ENCODE results near the gene TOM1L2.
"Not testable (repeated sequence)": the region's sequence is repeated elsewhere in the genome, so short reads cannot be mapped to it uniquely, and the experiment has no call there.

The TOM1L2 gene

DNA sequence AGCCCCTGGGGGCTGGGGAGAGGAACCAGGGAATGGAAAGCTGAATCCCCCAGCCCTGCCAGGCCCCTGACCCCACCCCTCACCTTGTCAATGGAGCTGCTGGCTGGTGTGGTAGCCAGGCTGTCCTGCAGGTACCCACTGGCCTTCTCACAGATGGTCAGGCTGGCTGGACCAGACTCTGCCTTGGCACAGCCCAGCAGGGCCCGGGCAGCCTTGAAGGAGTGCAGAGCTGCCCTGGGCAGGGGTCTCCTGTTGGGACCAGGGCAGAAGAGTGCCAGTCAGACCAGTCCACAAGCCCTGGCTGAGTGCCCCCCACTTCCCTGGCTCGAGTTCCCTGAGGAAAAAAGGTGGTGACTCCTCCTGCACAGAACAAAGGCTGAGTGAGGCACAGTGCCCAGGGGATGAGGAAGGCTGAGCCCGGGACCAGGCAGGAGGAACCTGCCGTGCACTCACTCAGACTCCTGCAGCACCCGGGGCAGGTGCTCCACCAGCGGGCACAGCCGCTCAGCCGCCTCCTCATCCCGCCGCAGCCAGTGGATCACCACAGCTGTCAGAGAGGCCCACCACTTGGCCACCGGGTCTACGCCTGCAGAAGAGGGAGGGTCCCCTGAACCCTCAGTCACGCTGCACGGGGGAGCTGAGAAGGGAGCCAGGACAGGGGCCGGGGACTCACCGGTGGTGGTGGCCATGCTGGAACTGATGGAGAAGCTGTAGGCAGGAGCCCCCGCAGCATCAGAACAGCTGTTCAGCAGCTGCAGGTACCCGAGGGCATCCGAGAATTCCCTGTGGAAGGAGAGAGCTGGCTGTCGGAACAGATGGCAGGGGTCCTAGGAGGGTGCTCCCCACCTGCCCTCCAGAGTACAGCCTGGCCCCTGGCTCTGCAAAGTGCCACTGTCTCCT, 157.8 kb downstream of the TOM1L2 start:
- no peak for DNase-seq

DNA sequence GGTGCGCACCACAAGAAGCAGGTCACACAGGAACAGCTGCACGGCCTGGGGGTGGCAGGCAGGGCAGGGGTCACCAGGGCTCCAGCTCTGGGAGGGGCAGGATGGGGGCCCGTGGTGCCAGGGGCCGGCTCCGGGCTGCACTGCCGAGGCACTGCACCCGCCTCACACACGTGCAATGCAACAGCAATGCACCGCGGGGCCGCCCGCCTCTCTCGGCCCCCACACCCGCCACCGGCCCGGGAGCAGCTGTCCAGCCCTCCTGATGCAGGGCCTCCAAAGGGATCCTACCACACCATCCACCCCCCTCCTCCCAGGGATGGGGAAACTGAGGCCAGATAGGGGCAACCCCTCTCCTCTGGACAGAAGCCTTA, 158.5 kb downstream of the TOM1L2 start:
- DNase-seq: no peak

DNA sequence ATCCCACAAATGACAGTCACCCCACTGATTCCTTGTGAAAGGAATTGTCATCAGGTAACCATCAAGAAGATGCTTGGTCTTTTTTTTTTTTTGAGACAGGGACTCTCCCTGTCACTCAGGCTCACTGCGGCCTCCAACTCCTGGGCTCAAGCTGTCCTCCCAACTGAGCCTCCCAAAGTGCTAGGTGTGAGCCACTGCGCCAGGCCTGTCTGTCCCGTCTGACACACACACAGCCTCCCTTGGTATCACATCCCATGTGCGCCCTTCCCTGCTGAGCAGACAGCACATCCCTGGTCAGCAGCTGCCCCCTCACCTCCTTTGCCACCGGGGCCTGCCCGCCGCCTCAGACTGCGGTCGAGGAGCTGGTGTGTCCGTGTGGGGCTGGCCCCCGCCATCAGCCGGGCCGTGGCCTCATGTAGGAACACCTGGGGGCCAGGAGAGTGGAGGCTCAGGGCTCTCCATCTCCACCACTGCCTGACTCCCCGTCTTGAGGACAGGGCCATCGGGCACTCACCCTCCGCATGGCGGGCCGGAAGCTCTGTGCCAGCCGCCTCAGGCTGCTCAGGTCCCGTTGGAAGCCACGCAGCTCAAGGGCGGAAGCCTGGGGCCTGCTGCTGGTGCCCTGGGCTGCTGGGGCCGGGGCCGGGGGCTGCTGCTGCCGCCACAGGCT, 159.0 kb downstream of the TOM1L2 start:
- no peak for DNase-seq

DNA sequence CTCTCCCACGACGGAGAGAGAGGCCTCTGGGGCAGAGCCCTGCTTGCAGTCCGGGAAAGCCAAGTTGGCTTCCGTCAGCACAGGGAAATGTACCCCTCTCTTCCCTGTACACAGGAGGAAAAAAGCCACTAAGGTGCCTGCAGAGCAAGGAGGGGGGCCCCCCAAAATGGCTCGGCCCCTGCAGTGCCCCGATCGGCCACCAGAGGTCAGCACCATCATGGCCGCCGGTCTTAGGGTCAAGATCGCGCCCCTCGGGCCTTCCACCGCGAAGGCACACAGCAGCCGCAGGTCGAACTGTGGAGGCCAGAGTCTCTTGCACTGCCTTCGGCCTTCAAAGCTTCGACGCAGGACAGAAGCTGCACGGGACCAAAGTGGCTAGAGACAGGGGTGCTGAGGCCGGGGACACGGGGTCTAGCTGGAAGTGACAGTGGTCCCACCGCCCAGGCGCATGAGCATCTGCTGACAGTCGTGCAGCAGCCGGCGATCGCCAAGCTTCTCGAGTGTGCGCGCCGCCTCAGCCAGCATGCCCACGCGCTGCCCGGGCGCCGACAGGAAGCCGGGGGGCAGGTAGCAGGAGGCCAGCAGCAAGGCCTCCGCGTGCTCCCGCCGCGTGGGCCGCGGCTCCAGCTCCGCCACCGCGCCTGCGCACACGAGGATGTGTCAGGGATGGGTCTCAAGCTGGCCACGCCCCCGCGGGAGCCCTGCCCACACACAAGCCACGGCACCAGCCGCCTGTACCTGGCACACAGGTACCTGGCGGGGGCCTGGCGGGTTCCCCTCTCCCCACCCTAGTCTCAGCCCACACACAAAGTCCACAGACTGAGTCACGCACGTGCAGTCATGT, 159.8 kb downstream of the TOM1L2 start:
- DNase-seq: peak; percentile 71

DNA sequence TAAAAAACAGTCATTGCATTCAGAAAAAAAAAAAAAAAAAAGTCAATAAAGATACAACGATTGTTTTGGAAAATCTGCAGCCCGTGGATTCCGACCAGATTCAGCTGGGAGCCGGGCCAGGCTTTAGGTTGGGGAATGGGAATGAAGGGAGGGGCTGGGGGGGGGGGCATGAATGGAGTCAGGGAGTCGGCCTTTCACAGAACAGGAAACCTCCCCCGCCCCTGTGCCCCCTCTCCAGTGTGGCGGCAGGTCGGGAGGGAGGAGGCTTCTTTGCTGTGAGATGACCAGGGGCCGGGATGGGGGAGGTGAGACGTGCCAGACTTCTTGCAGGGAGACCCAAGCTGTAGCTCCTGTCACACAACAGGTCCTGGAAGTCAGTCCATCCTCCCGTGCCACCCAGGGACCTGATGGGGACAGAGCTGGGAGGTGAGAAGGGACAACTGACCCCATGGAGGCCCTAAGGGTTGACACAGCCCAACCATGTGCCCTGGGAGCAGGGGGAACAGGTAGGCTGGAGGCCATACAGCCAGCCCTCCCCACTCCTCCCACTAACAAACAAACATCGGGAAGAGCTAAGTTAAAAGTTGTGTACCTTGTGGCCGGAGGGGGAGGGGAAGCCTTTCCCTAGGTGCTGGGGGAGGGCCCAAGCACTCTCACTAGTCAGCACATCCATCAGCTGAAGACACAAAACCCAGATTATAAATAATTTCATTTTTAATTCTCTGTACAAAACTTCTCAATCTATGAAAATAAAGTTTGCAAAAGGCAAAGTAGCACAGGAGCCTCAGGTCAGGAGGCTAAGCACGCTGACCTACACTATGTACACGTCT, 160.6 kb downstream of the TOM1L2 start:
- DNase-seq: no peak

DNA sequence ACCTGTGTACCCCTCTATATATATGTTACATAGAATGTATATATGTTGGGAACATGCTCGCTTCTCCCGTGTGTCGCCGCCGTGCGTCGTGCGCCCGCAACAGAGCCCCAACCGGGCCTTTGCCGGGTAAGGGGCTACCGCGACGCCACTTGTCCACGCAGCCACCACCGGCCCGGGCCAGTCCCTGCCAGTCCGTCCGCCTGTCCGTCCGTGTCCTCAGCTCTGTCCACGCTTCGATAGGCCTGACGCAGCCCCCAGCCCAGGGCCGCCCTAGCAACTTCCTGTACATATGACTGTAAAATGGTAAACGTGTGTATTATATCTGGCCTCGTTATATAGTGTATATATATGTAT, 161.3 kb downstream of the TOM1L2 start:
- no peak for DNase-seq

DNA sequence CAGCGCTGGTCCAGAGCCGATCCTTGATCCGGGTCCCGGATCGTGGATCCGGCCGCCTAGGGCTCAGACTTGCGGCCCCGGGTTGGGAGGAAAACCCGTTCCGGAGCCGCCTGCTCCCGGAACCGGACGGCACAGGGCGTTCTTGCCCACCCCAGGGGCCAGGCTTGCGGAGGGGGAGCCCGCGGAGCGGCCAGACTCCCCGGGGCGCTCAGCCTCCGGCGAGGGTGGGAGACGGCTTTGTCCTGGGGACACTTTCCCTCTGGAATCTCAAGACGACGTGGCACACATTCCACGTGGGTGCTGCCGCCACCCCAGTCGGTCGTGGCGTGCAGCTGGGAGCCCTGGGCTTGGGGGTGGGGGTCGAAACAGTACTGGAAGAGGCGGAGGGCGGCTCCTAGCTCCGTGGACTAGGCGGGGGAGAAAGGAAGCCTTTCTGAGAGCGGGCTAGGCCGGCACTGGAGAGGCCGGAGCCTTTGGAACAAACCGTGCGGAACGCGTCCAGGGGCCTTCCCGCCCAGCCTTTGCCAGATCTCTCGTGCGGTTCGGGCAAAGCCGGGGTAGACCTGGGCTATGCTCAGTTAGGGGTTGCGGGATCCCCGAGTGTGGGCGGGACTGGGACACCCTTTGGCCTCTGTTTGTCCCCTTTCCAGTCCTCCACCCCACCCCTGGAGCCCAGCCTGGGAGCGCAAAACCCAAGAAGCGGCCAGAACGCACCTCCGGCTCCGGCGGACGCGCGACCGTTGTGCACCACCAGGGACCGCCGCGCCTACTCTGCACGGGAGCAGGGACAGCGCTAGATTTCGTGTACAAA, 161.9 kb downstream of the TOM1L2 start:
- DNase-seq: no peak

DNA sequence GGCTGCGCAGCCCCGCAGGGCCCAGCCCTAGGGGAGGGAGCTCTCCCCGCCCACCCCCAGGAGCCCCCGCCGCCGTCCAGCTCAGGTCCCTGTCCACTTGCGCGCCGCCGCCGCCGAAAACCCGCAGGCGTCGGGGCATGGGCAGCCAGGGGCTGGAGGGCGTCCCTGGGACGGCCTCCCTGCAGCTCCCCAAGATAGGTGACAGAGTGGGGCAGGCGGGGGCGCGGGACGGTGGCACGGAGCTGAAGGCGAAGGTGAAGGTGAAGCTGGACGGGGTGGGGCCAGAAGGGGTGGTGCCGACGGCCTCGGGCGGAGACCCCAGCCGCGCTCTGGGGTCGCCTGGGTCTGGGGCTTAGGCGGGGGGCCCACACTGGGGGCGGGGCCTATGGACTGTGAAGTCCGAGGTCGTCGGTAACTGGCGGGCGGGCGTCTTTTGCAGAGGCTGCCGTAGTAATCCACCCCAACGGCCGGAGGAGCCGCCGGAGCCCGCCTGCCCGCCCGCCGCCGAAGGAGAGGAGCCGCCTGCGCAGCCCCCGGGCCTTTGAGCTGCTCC, 162.6 kb downstream of the TOM1L2 start:
- no peak for DNase-seq

DNA sequence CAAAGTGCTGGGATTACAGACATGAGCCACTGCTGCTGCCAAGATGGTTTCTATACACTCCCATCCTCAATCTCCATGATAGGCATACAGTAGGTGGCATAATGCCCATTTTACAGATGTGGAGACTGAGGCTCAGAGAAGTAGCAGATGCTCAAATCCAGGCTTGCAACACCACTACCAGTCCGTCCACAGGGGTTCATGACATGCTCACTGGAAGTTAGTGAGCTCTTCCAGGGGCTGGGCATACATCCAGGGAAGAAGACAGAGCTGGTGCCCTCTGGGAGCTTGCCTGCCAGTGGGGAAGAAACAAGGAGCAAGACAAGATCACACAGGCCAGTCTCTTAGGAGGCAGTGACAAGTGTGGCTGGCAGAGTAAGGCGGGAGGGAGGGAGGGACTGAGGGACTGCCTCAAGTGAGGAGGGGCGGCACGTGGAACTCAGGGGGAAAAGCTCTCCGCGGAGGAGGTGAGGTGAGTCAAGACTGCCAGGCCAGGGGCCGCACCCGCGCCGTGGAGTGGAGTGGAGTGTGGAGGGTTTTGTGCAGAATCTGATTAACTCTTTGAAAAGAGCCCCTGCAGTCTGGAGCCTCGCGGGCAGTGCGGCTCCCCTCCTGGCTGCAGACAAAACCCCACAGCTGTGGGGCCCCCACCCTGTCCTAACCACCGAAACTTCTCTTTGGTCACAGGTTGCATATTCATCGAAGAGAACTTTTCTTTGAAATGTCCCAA, 163.3 kb downstream of the TOM1L2 start:
- DNase-seq: no peak

DNA sequence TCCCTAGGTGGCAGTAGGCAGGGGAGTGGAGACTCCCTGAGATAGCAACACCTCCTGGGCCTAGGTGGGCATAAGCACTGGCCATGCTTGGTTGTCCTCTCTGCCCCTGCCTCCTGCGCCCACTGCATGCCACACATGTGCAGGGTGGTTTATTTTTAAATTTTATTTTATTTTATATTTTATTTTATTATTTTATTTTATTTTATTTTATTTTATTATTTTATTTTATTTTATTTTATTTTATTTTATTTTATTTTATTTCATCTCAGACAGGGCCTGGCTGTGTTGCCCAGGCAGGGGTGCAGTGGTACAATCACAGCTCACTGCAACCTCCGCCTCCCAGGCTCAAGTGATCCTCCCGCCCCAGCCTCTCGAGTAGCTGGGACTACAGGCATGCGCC, 164.0 kb downstream of the TOM1L2 start:
- not testable (repeated sequence) for DNase-seq

DNA sequence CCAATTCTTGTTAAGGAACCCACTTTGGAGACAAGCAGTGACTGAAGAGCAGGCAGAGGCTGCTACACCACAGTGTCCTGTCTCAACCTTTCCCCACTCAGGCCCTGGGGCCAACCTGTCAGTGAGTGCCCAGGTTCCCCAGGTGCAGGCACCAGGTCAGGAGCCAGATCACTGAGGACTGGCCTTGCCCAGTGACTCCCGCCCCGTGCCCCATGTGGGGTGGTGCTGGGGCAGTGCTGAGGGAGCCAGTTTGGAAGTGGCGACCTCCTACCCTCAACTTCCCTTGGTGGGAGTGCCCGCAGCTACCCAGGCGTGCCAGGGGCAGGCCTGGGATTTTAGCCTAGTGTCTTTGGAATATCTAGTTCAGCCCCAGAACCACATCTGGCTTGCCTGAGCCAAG, 164.8 kb downstream of the TOM1L2 start:
- DNase-seq: no peak

DNA sequence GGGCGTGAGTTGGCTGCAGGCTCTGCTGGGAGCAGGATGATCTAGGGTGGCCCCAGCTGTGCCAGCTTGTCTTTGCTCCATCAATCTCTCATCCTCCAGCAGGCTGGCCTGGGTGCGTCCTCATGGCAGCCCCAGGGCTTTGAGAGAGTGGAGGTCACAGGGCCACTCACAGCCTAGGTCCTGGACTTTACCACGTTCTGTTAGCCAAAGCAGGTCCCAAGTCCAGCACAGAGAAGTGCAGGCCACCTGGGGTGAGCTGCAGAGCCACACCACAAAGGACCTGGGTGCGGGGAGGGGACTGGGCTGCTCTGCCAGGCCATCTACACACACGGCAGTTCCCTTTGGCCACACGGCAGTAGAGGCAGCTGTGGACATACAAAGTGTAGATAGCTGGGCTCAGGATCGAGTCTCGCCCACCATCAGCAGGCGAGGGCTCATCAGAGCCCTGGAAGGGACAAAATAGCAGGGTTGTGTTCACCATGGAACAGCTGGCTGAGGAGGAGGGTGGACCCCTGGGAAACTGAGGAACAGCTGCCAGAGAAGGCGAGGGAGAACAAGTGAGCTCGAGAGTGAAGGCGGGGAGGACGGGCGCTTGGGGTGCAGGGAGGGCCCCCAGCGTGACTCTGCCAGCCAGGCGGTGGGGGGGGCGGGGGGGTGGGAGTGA, 165.5 kb downstream of the TOM1L2 start:
- DNase-seq: no peak

DNA sequence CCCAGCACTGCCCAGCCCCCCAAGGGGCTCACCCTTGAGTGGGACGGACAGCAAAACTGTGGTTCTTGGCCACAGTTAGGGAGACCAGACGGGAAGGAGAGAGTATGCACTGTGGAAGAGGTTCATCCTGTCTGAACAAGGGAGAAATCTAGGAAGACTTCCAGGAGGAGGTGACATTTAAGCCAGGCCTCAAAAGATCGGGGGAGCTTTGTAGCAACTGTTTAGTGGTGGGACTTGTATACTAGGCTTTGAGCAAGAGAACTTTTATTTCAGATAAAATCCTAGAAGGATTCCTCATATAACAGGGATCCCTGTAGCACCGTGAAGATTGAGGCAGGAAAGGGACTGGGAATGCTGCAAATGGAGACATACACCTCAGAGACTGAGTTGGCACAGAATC, 166.2 kb downstream of the TOM1L2 start:
- no peak for DNase-seq

DNA sequence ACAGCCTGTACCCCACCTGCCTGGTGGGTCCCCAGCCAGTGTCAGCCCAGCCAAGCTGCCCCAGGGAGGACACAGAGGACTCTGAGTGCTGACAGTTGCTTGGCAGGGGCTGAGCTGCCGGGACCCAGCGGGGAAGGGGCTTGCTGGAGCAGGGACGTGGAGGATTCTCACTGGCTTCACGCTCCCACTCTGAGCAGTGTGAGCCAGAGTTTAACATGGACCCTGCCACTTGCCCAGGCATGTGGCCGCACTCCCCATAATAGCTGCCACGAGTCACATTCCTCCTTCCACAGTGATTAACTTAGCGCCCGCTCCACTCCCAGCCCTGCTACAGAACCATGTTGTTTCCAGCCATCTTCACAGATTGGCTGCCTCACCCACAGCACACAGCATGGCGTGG, 166.6 kb downstream of the TOM1L2 start:
- DNase-seq: no peak

DNA sequence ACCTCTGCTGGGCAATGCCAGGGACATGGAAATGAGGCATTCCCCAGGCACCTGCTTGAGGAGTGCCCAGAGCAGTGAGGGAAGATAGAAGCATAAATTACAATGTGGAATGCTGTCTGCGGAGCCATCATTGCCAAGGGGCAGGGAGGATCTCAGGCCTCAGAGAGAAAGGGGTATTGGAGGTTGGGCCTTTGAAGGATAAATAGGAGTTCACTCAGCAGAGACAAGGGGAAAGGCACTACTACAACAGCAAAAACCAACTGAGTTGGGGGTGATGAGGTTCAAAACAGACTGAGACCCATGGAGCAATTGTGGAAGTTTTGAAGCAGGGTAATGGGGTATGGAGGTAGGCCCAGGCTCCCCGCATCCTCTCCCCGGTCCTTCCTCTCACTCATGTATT, 168.2 kb downstream of the TOM1L2 start:
- no peak for DNase-seq

DNA sequence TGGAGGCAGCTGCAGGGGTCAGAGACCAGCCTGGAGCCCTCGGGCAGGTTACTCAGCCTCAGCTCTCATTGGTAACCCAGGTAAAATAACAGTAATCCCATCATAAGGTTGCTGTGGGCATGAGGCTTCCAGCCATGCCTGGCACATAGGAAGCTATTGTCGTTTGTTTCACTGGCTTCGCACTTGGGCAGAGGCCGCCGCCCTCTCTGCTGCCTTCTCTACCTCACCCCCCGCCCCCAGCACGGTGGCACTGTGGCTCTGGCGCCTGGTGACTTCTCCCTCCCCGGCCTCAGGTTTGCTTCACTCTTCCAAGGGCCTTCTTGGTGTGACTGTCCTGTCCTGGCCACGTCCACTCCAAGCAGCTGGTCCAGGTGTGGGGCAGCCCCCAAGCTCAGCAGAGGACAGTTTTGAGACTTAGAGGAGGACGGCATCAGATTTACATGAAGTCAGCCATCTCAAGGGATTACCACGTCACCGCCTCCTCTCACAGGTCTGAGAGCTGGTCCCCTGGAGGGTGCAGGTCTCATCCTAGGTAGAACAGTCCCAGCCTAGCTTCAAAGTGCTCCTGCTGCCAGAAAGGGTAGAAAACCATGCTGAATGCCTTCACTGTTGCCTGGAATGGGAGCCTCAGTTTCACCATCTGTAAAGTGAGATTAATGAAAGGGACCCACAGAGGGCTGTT, 170.3 kb downstream of the TOM1L2 start:
- no peak for DNase-seq

DNA sequence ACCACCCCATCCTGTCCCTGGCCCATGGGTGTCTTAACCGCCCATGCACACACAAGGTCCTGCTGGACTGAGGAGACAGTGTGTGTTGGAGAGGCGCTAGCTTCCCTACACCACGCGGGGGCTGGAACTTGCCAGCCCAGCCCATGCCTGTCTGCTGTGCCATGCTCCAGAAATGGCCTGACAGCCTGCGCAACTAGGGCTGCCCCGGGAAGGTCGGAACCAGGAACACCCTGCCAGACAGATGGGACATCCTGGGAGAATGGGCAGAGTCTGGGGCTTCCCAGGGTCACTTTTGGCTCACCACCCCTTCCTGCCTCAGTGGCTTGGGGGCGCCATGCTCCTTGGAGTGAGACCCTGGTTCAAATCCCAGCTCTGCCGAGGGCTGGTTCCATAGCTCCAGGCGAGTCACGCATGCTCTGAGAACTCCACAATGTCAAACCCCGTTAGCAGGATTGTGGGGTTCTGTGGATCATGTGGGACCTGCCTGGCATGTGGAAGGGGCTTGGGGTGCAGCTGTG, 171.6 kb downstream of the TOM1L2 start:
- DNase-seq: no peak

DNA sequence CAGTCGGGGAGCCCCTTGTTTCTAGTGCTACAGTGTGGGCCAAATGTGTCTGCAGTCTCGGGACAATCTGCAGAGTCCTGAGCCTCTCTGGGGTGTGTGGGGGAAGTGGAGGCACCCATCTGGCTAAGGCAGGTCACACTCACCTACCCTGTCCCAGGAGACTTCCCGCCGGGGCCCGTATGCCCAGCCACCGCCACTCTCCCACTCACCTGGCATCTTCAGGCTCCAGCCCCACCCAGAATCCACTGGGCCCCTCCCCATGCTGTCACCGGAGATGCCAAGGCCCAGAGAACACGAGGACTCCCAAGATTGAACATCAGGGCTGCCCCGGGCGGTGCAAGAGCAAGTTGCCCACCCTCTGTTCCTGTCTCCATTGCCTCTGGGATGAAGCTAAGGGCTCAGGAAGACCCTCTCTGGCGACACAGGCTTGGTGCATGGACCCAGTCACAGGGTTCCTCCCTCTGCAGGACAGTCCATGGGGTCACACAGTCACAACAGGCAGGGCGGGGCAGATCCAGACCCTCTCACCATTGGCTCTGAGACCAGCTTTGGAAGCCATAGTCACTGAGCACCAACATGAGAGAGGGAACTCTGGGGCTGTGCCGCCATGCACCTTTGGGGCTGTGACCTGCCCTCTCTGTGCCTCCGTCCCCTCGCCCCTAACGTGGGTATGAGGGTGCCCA, 173.5 kb downstream of the TOM1L2 start:
- DNase-seq: no peak

All from activated CD4-positive, alpha-beta T cell treated with anti-CD3 and anti-CD28 coated beads, Interleukin-2, Interleukin-6, amounts not matched to agents 100 ng/mL and 50 ng/mL, durations not matched to agents 16 hours and 8 hours (primary cell).